Measurements from ENCODE around the gene PON3.

GRCh38 chr7:95321720-95322119, 74.5 kb downstream of the PON3 start:
- TF ChIP-seq YY1 (IDR thresholded peaks at IDR 0.05; ENCODE audit: insufficient read depth, insufficient read length) (no peak), ZNF274 (IDR thresholded peaks at IDR 0.05; ENCODE audit: low read depth, low read length) (no peak), SUZ12 (IDR thresholded peaks at IDR 0.05; ENCODE audit: extremely low read depth, insufficient read depth, insufficient read length) (no peak)
